Esophagus muscularis mucosa (tissue), 4 donors: ENCODE data around the gene MYRIP.

Experiments
- EP300 ChIP-seq: sonication (generic); formaldehyde crosslinking; IDR thresholded peaks from one replicate; pipeline ENCODE4 v1.6.1; 2017; ENCODE audit warnings: antibody characterized with exemption
- POLR2AphosphoS5 ChIP-seq, 2 donors: sonication (generic); formaldehyde crosslinking; IDR thresholded peaks; one replicate each; pipeline ENCODE4 v1.6.1; 2017; ENCODE audit warnings: antibody characterized with exemption in 2 of 2
- TF ChIP-seq, protein P1 (sequence below), 3 experiments: fragments of 200-600 bp in 2 of 3; fragments of 450-650 bp in 1 of 3; sonication (generic) in 2 of 3; IDR thresholded peaks; one replicate each; pipeline ENCODE4 v1.5.1; 2017 to 2019; ENCODE audit warnings: antibody characterized with exemption in 3 of 3, mild to moderate bottlenecking in 2 of 3, moderate library complexity in 1 of 3

DNA sequence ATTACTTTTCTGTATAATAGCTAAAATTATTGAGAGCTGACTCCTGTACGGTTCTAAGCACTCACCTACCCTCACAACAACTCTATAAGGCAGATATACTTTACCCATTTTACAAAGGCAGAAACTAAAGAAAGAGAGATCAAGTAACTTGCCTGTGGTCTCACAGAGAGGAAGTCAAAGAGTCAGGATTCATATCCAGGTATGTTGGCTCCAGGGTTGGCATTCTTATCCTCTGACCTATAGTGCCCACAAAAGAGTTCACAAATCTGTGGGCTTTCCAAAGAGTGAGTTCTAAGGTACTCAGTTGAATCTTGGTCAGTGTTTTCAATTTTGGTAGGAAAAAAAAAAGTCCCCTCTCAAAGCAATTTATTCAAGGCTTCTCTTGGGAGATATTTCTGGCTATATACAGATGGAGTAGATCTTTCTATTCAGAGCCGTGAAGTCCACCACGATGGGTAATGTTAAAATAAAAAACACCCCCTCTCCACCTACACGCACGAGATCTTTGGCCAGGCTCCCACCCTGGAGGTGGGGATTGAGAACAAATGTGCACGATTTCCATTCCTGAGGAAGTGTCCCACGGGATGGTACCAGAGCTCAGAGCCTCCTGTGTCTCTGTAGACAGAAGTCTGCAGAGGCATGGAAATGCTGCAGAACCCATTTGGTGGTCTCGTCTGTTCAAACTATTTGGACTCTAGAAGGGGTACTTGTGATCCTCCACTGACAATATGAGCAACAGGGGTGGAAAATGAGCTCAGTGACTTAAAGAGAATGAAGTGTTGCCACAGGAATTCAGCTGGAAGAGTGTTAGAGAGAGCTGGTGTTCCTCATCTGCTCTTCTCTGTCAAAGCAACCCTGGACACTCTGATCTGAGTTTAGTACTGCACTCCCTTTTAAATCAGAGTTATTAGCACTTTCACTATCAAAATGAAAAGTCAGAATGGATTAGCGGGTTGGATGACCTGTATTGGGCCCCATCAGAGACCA is 288.0 kb downstream of the MYRIP start:
- TF ChIP-seq EP300 (no peak), POLR2AphosphoS5 (IDR thresholded peaks at IDR 0.05) (no peak)
- TF ChIP-seq, protein P1, sequence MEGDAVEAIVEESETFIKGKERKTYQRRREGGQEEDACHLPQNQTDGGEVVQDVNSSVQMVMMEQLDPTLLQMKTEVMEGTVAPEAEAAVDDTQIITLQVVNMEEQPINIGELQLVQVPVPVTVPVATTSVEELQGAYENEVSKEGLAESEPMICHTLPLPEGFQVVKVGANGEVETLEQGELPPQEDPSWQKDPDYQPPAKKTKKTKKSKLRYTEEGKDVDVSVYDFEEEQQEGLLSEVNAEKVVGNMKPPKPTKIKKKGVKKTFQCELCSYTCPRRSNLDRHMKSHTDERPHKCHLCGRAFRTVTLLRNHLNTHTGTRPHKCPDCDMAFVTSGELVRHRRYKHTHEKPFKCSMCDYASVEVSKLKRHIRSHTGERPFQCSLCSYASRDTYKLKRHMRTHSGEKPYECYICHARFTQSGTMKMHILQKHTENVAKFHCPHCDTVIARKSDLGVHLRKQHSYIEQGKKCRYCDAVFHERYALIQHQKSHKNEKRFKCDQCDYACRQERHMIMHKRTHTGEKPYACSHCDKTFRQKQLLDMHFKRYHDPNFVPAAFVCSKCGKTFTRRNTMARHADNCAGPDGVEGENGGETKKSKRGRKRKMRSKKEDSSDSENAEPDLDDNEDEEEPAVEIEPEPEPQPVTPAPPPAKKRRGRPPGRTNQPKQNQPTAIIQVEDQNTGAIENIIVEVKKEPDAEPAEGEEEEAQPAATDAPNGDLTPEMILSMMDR (IDR thresholded peaks at IDR 0.05) = no peak
